Peyer's patch (tissue), 4 donors: ENCODE data around the gene B4GALNT2. TPM values are rescaled to one million over a fixed set of nuclear protein-coding genes. Genes with fewer than 3 reads are reported as not detected.

Source experiments
- DNase-seq, 3 donors: peaks; one replicate each; pipeline ENCODE4 v3.0.0-alpha.2; 2017 to 2019
- H3K27ac ChIP-seq, 4 donors: fragments of 200-600 bp; sonication (generic); one replicate each; pipeline ENCODE4 v1.5.1; 2016 to 2019
- H3K27me3 ChIP-seq, 2 donors: fragments of 200-600 bp; sonication (generic); one replicate each; pipeline ENCODE4 v1.5.1; 2019
- H3K36me3 ChIP-seq, 3 donors: fragments of 200-600 bp; sonication (generic); one replicate each; pipeline ENCODE4 v1.5.1; 2016 to 2019
- H3K4me1 ChIP-seq, 4 donors: fragments of 200-600 bp; sonication (generic); one replicate each; pipeline ENCODE4 v1.5.1; 2016 to 2019
- H3K4me3 ChIP-seq, 4 donors: fragments of 200-600 bp; sonication (generic); 1 replicate in 3 of 4; 2 replicates in 1 of 4; pipeline ENCODE4 v1.5.1; 2016 to 2019; ENCODE audit warnings: mild to moderate bottlenecking in 1 of 4
- H3K9me3 ChIP-seq, 4 donors: fragments of 200-600 bp; sonication (generic); one replicate each; pipeline ENCODE4 v1.5.1; 2016 to 2019; ENCODE audit warnings: mild to moderate bottlenecking in 1 of 4
- CTCF ChIP-seq, 6 experiments: fragments of 450-650 bp in 4 of 6; fragments of 200-600 bp in 2 of 6; sonication (generic) in 1 of 6; IDR thresholded peaks; one replicate each; pipeline ENCODE4 v1.5.1; 2017 to 2019; ENCODE audit warnings: antibody characterized with exemption in 6 of 6, mild to moderate bottlenecking in 3 of 6, moderate library complexity in 1 of 6
- POLR2A ChIP-seq, 2 donors: fragments of 450-650 bp; IDR thresholded peaks; one replicate each; pipeline ENCODE4 v1.5.1; 2017; ENCODE audit warnings: antibody characterized with exemption in 2 of 2, mild to moderate bottlenecking in 2 of 2, moderate library complexity in 2 of 2
- total RNA-seq, 4 donors: library from RNA; depleted of rRNA; stranded (reverse); fragments of >200 nt; gene quantifications; one replicate each; pipeline ENCODE4 v1.1.0, GENCODE V29; 2016

B4GALNT2 gene
- total RNA-seq, 4 donors from 2014 or later = 0.83 to 11.2 (median 7.5) TPM

GRCh38 chr17:49200423-49201083 lies 68.0 kb downstream of the B4GALNT2 start:
- no peak for DNase-seq
- Histone ChIP-seq H3K9me3 (no peaks in the 10 kb centered on the region), H3K4me3 (no peak overlapping the region), H3K4me1 (no peaks in the 10 kb centered on the region), H3K27me3 (no peaks in the 10 kb centered on the region), H3K27ac (no peak overlapping the region), H3K36me3 (no peaks in the 10 kb centered on the region)
- no peak for TF ChIP-seq CTCF (IDR thresholded peaks at IDR 0.05)
- no peak for TF ChIP-seq POLR2A (IDR thresholded peaks at IDR 0.05)

- TF ChIP-seq POLR2A (IDR thresholded peaks at IDR 0.05) = no peak
- no peak for TF ChIP-seq CTCF (IDR thresholded peaks at IDR 0.05)
These were observed 68.9 kb downstream of the B4GALNT2 start for GRCh38 chr17:49201481-49201927.

GRCh38 chr17:49203796-49204195 lies 71.2 kb downstream of the B4GALNT2 start:
- Histone ChIP-seq H3K36me3 (no peaks in the 10 kb centered on the region), H3K4me3 (no peak overlapping the region), H3K9me3 (no peaks in the 10 kb centered on the region), H3K27ac (no peak overlapping the region), H3K4me1 (no peaks in the 10 kb centered on the region), H3K27me3 (no peaks in the 10 kb centered on the region)
- no peak for DNase-seq
- TF ChIP-seq CTCF (IDR thresholded peaks at IDR 0.05) (no peak), POLR2A (IDR thresholded peaks at IDR 0.05) (no peak)

More at GRCh38 chr17:49201481-49201927, 68.9 kb downstream of the B4GALNT2 start:
- no peaks in the 10 kb centered on the region for H3K9me3 ChIP-seq
- no peak for DNase-seq
- no peaks in the 10 kb centered on the region for H3K4me1 ChIP-seq
- H3K27ac ChIP-seq = peak overlapping the region in 1 of 4 donors; percentile 2
- no peaks in the 10 kb centered on the region for H3K36me3 ChIP-seq
- H3K4me3 ChIP-seq = no peak overlapping the region
- no peaks in the 10 kb centered on the region for H3K27me3 ChIP-seq

- Histone ChIP-seq H3K4me1 (peaks cover 0 to 2% (median under 1%) of the 10 kb centered on the region in 4 donors), H3K36me3 (no peaks in the 10 kb centered on the region), H3K4me3 (no peak overlapping the region), H3K27ac (no peak overlapping the region), H3K27me3 (no peaks in the 10 kb centered on the region), H3K9me3 (no peaks in the 10 kb centered on the region)
- no peak for DNase-seq
- TF ChIP-seq POLR2A (IDR thresholded peaks at IDR 0.05) (no peak), CTCF (IDR thresholded peaks at IDR 0.05) (no peak)
These were observed 71.9 kb downstream of the B4GALNT2 start for GRCh38 chr17:49204516-49204915.

- peak overlapping the region in 1 of 4 donors; percentile 43 for H3K4me3 ChIP-seq
- H3K27me3 ChIP-seq = no peaks in the 10 kb centered on the region
- TF ChIP-seq CTCF (IDR thresholded peaks at IDR 0.05) (no peak), POLR2A (IDR thresholded peaks at IDR 0.05) (no peak)
- peaks cover 0 to 11% (median 6%) of the 10 kb centered on the region in 4 donors for H3K4me1 ChIP-seq
- no peak for DNase-seq
- no peaks in the 10 kb centered on the region for H3K9me3 ChIP-seq
- no peaks in the 10 kb centered on the region for H3K36me3 ChIP-seq
- peak overlapping the region; percentile 75 to 90 (median 86) for H3K27ac ChIP-seq
These were observed 76.5 kb downstream of the B4GALNT2 start for GRCh38 chr17:49209061-49209571.
